ENCODE data around the gene TBC1D10B. TPM values are rescaled to one million over a fixed set of nuclear protein-coding genes. Genes with fewer than 3 reads are reported as not detected.

The TBC1D10B gene
- total RNA-seq, 4 donors from 2014 or later, result 26.6 to 38.1 (median 33.5) TPM

DNA sequence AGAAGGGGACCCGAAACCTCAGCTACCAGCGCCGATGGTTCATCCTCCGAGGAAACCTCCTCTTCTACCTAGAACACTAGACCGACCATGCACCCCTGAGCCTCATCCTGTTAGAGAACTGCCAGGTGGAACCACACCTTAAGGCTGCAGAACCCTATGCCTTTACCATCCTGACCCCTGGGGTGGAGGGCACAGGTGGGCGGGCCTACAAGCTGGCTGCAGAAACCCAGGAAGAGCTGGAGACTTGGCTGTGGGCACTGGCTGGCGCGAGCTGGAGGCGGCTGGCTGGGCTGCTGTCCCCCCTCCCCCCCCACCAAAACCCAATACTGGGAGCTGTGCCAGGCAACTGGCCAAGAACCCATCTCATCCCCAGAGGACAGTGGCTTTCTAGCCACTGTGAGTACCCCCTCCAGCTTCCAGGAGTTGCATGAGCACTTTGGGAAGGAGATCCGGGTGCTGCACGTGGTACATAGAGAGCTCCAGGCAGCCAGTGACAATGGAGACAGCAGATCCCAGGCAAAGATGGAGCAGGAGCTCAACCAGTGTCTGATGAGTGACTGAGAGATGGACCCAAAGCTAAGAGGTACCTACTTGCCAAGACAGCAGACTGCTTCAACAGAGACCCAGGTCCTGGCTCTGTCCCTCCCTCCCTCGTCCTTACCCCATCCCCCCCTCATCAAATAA lies 13.8 kb downstream of the TBC1D10B start:
- intact Hi-C loops (cut with DNase I), result no loop called here
- H3K4me3 ChIP-seq (replicated peaks in 1 of 3), result peak overlapping the region in 1 of 3 donors; percentile 93
- peaks cover 42 to 43% of the 10 kb centered on the region in 2 donors for H3K4me1 ChIP-seq
- no peaks in the 10 kb centered on the region for H3K9me3 ChIP-seq
- WGBS, 2 donors, result 78 to 91% methylated on average over 9 to 12 of the region's 12 CpGs
- H3K27me3 ChIP-seq, result no peaks in the 10 kb centered on the region
- TF ChIP-seq, protein P1, sequence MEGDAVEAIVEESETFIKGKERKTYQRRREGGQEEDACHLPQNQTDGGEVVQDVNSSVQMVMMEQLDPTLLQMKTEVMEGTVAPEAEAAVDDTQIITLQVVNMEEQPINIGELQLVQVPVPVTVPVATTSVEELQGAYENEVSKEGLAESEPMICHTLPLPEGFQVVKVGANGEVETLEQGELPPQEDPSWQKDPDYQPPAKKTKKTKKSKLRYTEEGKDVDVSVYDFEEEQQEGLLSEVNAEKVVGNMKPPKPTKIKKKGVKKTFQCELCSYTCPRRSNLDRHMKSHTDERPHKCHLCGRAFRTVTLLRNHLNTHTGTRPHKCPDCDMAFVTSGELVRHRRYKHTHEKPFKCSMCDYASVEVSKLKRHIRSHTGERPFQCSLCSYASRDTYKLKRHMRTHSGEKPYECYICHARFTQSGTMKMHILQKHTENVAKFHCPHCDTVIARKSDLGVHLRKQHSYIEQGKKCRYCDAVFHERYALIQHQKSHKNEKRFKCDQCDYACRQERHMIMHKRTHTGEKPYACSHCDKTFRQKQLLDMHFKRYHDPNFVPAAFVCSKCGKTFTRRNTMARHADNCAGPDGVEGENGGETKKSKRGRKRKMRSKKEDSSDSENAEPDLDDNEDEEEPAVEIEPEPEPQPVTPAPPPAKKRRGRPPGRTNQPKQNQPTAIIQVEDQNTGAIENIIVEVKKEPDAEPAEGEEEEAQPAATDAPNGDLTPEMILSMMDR (IDR thresholded peaks at IDR 0.05), result no peak
- no peak for TF ChIP-seq POLR2A (IDR thresholded peaks at IDR 0.05)
- H3K36me3 ChIP-seq, result peaks cover 31 to 34% of the 10 kb centered on the region in 2 donors
- peak overlapping the region in 2 of 3 donors; percentile 95 to 96 for H3K27ac ChIP-seq
- peak; percentile 51 to 61 for DNase-seq

- H3K27me3 ChIP-seq, result no peaks in the 10 kb centered on the region
- H3K9me3 ChIP-seq, result no peaks in the 10 kb centered on the region
- peaks cover 43 to 49% of the 10 kb centered on the region in 2 donors for H3K4me1 ChIP-seq
- peak overlapping the region; percentile 93 to 96 (median 95) for H3K27ac ChIP-seq
- peak overlapping the region; percentile 29 to 93 (median 32) for H3K4me3 ChIP-seq (replicated peaks in 1 of 3)
- 40 to 57% methylated on average over 4 to 5 of the region's 7 CpGs for WGBS, 2 donors
- intact Hi-C loops (cut with DNase I), result no loop called here
- DNase-seq, result no peak
- TF ChIP-seq, protein P1 (IDR thresholded peaks at IDR 0.05), result no peak
- no peak for TF ChIP-seq POLR2A (IDR thresholded peaks at IDR 0.05)
- peaks cover 31 to 34% of the 10 kb centered on the region in 2 donors for H3K36me3 ChIP-seq
These were observed 14.4 kb downstream of the TBC1D10B start for GRCh38 chr16:30355954-30356308.

DNA sequence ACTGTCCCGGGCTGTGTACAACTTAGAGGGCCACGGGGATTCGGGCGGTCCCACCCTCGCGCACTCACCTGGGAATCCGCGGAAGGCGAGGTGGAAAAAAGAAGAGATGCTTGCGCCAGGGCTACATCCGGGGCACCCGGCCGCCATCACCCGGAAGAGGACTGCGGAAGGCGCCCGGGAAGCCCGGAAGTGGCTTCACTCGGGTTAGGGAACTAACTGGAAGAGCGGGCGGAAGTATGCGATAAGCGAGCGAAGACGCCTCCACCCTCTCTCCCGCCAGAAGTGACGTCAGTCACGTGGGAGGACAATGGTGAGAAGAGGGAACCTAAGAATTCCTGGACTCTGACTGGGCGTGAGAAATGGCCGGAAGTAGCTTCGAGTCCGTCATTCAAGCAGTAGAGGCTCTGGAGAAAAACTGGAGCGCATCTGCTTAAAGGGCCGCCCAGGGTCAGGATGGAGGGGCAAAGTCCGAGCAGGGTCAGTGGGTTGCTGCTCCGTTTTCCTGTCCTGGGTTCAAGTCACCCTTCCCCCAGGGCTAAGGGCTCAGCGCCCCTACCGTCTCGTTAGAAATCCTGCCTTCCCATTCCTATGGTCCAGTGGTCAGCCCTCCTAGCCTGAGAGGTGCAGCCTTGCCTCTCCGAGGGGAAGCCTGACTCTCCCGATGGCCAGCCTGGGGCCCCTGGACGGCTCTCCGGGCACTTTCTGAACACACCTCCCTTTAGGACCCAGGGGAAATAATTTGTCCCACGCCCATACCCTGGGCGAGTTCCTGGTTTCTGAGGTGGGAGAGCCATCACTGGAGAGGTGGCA lies 14.9 kb downstream of the TBC1D10B start, which contains the start of gene CD2BP2:
CD2BP2 (minus strand) TSS at position 165 of the 810 bp plus-strand sequence. CDS start 627 bp downstream, outside the sequence.
- peak; percentile 98 for DNase-seq
- no peaks in the 10 kb centered on the region for H3K9me3 ChIP-seq
- TF ChIP-seq, protein P1 (IDR thresholded peaks at IDR 0.05), result peak in 2 of 6 experiments; percentile 16 to 19
- peak in 1 of 2 donors; percentile 71 for TF ChIP-seq POLR2A (IDR thresholded peaks at IDR 0.05)
- peak within 1 kb of the TSS; percentile 74 to 93 (median 88) for H3K4me3 ChIP-seq (replicated peaks in 1 of 3)
- no peaks in the 10 kb centered on the region for H3K27me3 ChIP-seq
- intact Hi-C loops (cut with DNase I), result no loop called here
- H3K36me3 ChIP-seq, result peaks cover 31 to 34% of the 10 kb centered on the region in 2 donors
- WGBS, 2 donors, result 1% methylated on average over 21 to 29 of the region's 45 CpGs
- H3K27ac ChIP-seq, result peak within 1 kb of the TSS; percentile 93 to 96 (median 95)
- H3K4me1 ChIP-seq, result peaks cover 43 to 49% of the 10 kb centered on the region in 2 donors

DNA sequence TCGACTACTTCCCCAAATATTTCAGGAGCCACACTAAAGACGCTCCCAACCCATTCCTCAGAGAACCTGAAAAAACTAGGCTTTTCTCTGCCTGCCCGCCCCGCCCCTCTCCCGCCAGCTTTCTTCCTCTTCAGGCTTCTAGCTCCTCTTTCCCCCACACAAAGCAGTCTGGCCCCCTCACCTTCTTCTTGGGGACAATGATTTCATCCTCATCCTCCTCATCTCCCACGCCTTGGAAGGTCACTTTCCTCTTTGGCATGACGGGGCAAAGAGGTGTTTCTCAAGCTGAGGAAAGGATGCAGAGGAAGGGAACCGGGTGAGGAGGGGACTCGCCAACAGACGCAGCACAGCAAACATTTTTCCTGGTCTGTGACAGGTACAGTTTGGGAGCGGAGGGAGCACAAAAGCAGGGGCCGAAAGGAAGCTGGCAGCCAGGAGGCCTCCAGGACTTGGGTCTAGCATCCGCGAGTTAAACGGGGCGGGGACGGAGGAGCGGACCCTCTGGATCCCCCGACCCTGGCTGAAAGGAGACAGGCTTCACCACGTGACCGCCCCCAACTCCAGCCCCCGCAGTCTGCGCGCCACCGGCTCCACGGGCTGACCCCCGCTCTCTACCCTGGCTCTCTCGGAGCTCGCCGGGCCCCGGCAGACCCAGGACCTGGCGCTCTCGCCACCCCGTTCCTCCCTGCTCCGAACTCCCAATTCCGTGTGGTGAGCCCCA lies 15.7 kb downstream of the TBC1D10B start:
- H3K4me3 ChIP-seq (replicated peaks in 1 of 3), result peak overlapping the region; percentile 74 to 93 (median 88)
- TF ChIP-seq, protein P1 (IDR thresholded peaks at IDR 0.05), result no peak
- TF ChIP-seq POLR2A (IDR thresholded peaks at IDR 0.05), result no peak
- peak overlapping the region; percentile 54 to 96 (median 95) for H3K27ac ChIP-seq
- H3K36me3 ChIP-seq, result peaks cover 30 to 34% of the 10 kb centered on the region in 2 donors
- 2 to 5% methylated on average over 17 to 19 of the region's 36 CpGs for WGBS, 2 donors
- intact Hi-C loops (cut with DNase I), result no loop called here
- H3K27me3 ChIP-seq, result no peaks in the 10 kb centered on the region
- peaks cover 45 to 55% of the 10 kb centered on the region in 2 donors for H3K4me1 ChIP-seq
- DNase-seq, result no peak
- H3K9me3 ChIP-seq, result no peaks in the 10 kb centered on the region
